ENCODE data around the gene BMPR1B.

GRCh38 chr4:95157596-95157995 is 399.8 kb downstream of the BMPR1B start:
- TF ChIP-seq EP300 (IDR thresholded peaks at IDR 0.05) = no peak
- no peak for TF ChIP-seq CTCF (IDR thresholded peaks at IDR 0.05)
- TF ChIP-seq POLR2A (IDR thresholded peaks at IDR 0.05) = no peak

Measured in ovary (tissue), 3 donors.